IMR-90 (cell line): ENCODE data around the gene HSPB6. TPM values are rescaled to one million over a fixed set of nuclear protein-coding genes. Genes with fewer than 3 reads are reported as not detected.
A peak's percentile ranks its signal among the peaks of the same experiment; 100 is the strongest.

ENCODE experiments used
- ATAC-seq: fragments of 200-7000 bp; cut with Tn5 transposase; 2 replicates; pipeline ENCODE4 v1.9.1; 2020; ENCODE audit warnings: low read depth, mild to moderate bottlenecking, moderate library complexity
- BruUV-seq: library from RNA; stranded (reverse); fragments of 400-500 nt; replicated peaks from 2 replicates; lab custom pipeline; 2021; lab: Mats Ljungman, UMichigan
- CTCF ChIA-PET: fragments of 300-600 bp; formaldehyde crosslinking; extraction: SDS; loops from one replicate; lab custom pipeline; 2021; ENCODE audit warnings: antibody characterized with exemption; lab: Yijun Ruan, JAX
- POLR2A ChIA-PET: fragments of 300-600 bp; sonication (Branson Sonifier 250); formaldehyde crosslinking; loops from one replicate; lab custom pipeline; 2022; ENCODE audit warnings: antibody characterized with exemption; ENCODE audit not compliant: unreplicated experiment; lab: Charles Lee
- DNase-seq: peaks from one replicate; pipeline ENCODE4 v3.0.0; 2013
- H2AFZ ChIP-seq: replicated peaks from 2 replicates; pipeline ENCODE3; 2013; ENCODE audit warnings: low read length, mild to moderate bottlenecking; ENCODE audit not compliant: poor library complexity
- H2AK5ac ChIP-seq: 2 replicates; pipeline ENCODE4 v1.6.1; 2013; ENCODE audit warnings: low read depth, low read length, inconsistent platforms
- H2AK9ac ChIP-seq: replicated peaks from 2 replicates; pipeline ENCODE3; 2013; ENCODE audit warnings: mild to moderate bottlenecking, low read depth, low read length, moderate library complexity; ENCODE audit not compliant: poor library complexity
- H2BK120ac ChIP-seq: 2 replicates; pipeline ENCODE4 v1.6.1; 2013; ENCODE audit warnings: low read depth, low read length, inconsistent platforms
- H2BK15ac ChIP-seq: 3 replicates; pipeline ENCODE4 v1.6.1; 2013; ENCODE audit warnings: low read depth, low read length, inconsistent platforms
- H2BK20ac ChIP-seq: 2 replicates; pipeline ENCODE4 v1.6.1; 2013; ENCODE audit warnings: low read depth, mild to moderate bottlenecking, inconsistent platforms, low read length, moderate library complexity
- H2BK5ac ChIP-seq: 2 replicates; pipeline ENCODE4 v1.6.1; 2013; ENCODE audit warnings: mild to moderate bottlenecking, low read depth, low read length, inconsistent platforms; ENCODE audit not compliant: poor library complexity, severe bottlenecking
- H3K14ac ChIP-seq: replicated peaks from 2 replicates; pipeline ENCODE4 v1.6.1; 2013; ENCODE audit warnings: low read depth, low read length, inconsistent platforms
- H3K18ac ChIP-seq: 2 replicates; pipeline ENCODE4 v1.6.1; 2013; ENCODE audit warnings: low read depth, low read length, control low read depth
- H3K23ac ChIP-seq: 2 replicates; pipeline ENCODE4 v1.6.1; 2013; ENCODE audit warnings: low read depth, low read length, inconsistent platforms
- H3K27ac ChIP-seq: 2 replicates; pipeline ENCODE4 v1.5.1; 2013; ENCODE audit warnings: mild to moderate bottlenecking, control low read depth, low read length; ENCODE audit not compliant: insufficient read depth
- H3K27me3 ChIP-seq: 2 replicates; pipeline ENCODE4 v1.6.1; 2013; ENCODE audit warnings: low read length; ENCODE audit not compliant: control insufficient read depth, insufficient read depth
- H3K36me3 ChIP-seq: 2 replicates; pipeline ENCODE4 v1.6.1; 2013; ENCODE audit warnings: low read length, mixed read lengths; ENCODE audit not compliant: control insufficient read depth, insufficient read depth
- H3K4ac ChIP-seq: 2 replicates; pipeline ENCODE4 v1.6.1; 2013; ENCODE audit warnings: low read depth, low read length, inconsistent platforms
- H3K4me1 ChIP-seq: 2 replicates; pipeline ENCODE4 v1.6.1; 2013; ENCODE audit warnings: low read length, mixed read lengths; ENCODE audit not compliant: control insufficient read depth, insufficient read depth
- H3K4me2 ChIP-seq: 2 replicates; pipeline ENCODE4 v1.6.1; 2013; ENCODE audit warnings: low read depth, mild to moderate bottlenecking, control low read depth, low read length, moderate library complexity
- H3K4me3 ChIP-seq: 2 replicates; pipeline ENCODE4 v1.5.1; 2013; ENCODE audit warnings: low read depth, mild to moderate bottlenecking, control low read depth, low read length, moderate library complexity; ENCODE audit not compliant: insufficient read depth
- H3K56ac ChIP-seq: 2 replicates; pipeline ENCODE4 v1.6.1; 2013; ENCODE audit warnings: low read length, inconsistent platforms; ENCODE audit not compliant: insufficient read depth; ENCODE audit errors: extremely low read depth
- H3K79me1 ChIP-seq, 2 experiments: 2 replicates each; pipeline ENCODE4 v1.6.1; 2013; ENCODE audit warnings: low read length in 2 of 2, inconsistent platforms in 1 of 2, low read depth in 1 of 2
- H3K9ac ChIP-seq: 2 replicates; pipeline ENCODE4 v1.6.1; 2013; ENCODE audit warnings: low read depth, low read length, control low read depth
- H3K9me1 ChIP-seq: 2 replicates; pipeline ENCODE4 v1.6.1; 2013; ENCODE audit warnings: low read length, inconsistent platforms; ENCODE audit not compliant: insufficient read depth
- H3K9me3 ChIP-seq: 2 replicates; pipeline ENCODE4 v1.6.1; 2013; ENCODE audit warnings: low read length; ENCODE audit not compliant: control insufficient read depth, insufficient read depth
- H4K20me1 ChIP-seq: 2 replicates; pipeline ENCODE4 v1.6.1; 2013; ENCODE audit warnings: low read length, inconsistent platforms; ENCODE audit not compliant: insufficient read depth
- H4K5ac ChIP-seq: 2 replicates; pipeline ENCODE4 v1.6.1; 2013; ENCODE audit warnings: mild to moderate bottlenecking, low read depth, low read length, control low read depth
- H4K8ac ChIP-seq, 2 experiments: 2 replicates each; pipeline ENCODE4 v1.6.1; 2013; ENCODE audit warnings: low read depth in 2 of 2, low read length in 2 of 2, control low read depth in 1 of 2, inconsistent platforms in 1 of 2
- H4K91ac ChIP-seq: 2 replicates; pipeline ENCODE4 v1.6.1; 2013; ENCODE audit warnings: low read depth, low read length, inconsistent platforms; ENCODE audit not compliant: insufficient read depth
- BHLHE40 ChIP-seq: fragments of 150-350 bp; IDR thresholded peaks from 2 replicates; pipeline ENCODE4 v1.6.1; 2016; ENCODE audit warnings: mild to moderate bottlenecking, low read depth, low read length
- CEBPB ChIP-seq: IDR thresholded peaks from 2 replicates; pipeline ENCODE4 v1.6.1; 2012; ENCODE audit warnings: low read depth, low read length, improper control_type of control experiment
- CTCF ChIP-seq: conservative IDR thresholded peaks from 2 replicates; pipeline ENCODE4 v1.5.1; 2012; ENCODE audit warnings: mild to moderate bottlenecking, low read depth, low read length, improper control_type of control experiment
- MAZ ChIP-seq: IDR thresholded peaks from 2 replicates; pipeline ENCODE4 v1.6.1; 2012; ENCODE audit warnings: low read depth, mild to moderate bottlenecking, low read length, improper control_type of control experiment, moderate library complexity, borderline replicate concordance
- MXI1 ChIP-seq: IDR thresholded peaks from 2 replicates; pipeline ENCODE4 v1.6.1; 2012; ENCODE audit warnings: low read depth, mild to moderate bottlenecking, low read length, moderate library complexity, borderline replicate concordance
- NFE2L2 ChIP-seq: fragments of 150-350 bp; IDR thresholded peaks from 2 replicates; pipeline ENCODE4 v1.6.1; 2016; ENCODE audit warnings: low read depth, mild to moderate bottlenecking, low read length
- RAD21 ChIP-seq: IDR thresholded peaks from 2 replicates; pipeline ENCODE4 v1.6.1; 2012; ENCODE audit warnings: low read length, improper control_type of control experiment
- RFX5 ChIP-seq: IDR thresholded peaks from 2 replicates; pipeline ENCODE4 v1.8.0; 2012; ENCODE audit warnings: low read depth, mild to moderate bottlenecking, low read length, moderate library complexity
- USF2 ChIP-seq: fragments of 150-350 bp; IDR thresholded peaks from 2 replicates; pipeline ENCODE4 v1.6.1; 2017; ENCODE audit warnings: mild to moderate bottlenecking, antibody characterized with exemption, low read length, low read depth
- WGBS, 2 experiments: methylation state at CpG; one replicate each; pipeline versions ENCODE4 v1.1.5 to v1.1.7; 2013; ENCODE audit warnings: missing lambda C conversion rate in 2 of 2; ENCODE audit not compliant: insufficient read length in 1 of 2; ENCODE audit errors: extremely low coverage in 2 of 2; 5-methylcytosine and 5-hydroxymethylcytosine counted together
- dilution Hi-C: fragments of 300-500 bp; cut with HindIII; formaldehyde crosslinking; loops from one replicate; pipeline ENCODE4 v1.14.3; 2018; ENCODE audit warnings: low sequenced_read_pairs; ENCODE audit not compliant: unreplicated experiment
- in situ Hi-C: fragments of 300-500 bp; cut with MboI; formaldehyde crosslinking; loops from 3 replicates; pipeline ENCODE4 v1.14.3; 2019; ENCODE audit warnings: low sequenced_read_pairs, inconsistent platforms, mixed read lengths
- intact Hi-C: fragments of 100-400 bp; cut with micrococcal nuclease; formaldehyde crosslinking; loops from 2 replicates; pipeline ENCODE4 v1.10.0; 2022
- polyA plus RNA-seq, 3 experiments: library from polyadenylated mRNA; depleted of rRNA; stranded (reverse); fragments of >200 nt; gene quantifications; 2 replicates each; pipeline ENCODE4 v1.2.3, GENCODE V29; 2012; ENCODE audit warnings: low replicate concordance in 1 of 3
- total RNA-seq: library from RNA; depleted of rRNA; stranded (reverse); fragments of >200 nt; gene quantifications from 2 replicates; pipeline ENCODE4 v1.2.3, GENCODE V29; 2012

HSPB6 gene
- total and polyA plus RNA-seq, 2 of the 4 experiments (the other 2 are of a cell fraction): 5.7 to 206 TPM

GRCh38 chr19:35745328-35746086 is 11.3 kb downstream of the HSPB6 start, which contains the start of the genes PSENEN and U2AF1L4:
Gene PSENEN, plus strand, starts transcription at chr19:35745651. Its CDS starts 280 bp downstream, at chr19:35745931.
Gene U2AF1L4, minus strand, starts transcription at chr19:35745418. Its CDS starts 27 bp downstream, at chr19:35745391.
- Histone ChIP-seq H3K14ac (peak within 1 kb of the TSS; percentile 88), H2BK15ac (no peak within 1 kb of the TSS; the same call in 2 of the 3 replicates), H2AK5ac (peak within 1 kb of the TSS; percentile 78), H4K91ac (peak within 1 kb of the TSS; percentile 89), H2AK9ac (peak within 1 kb of the TSS; percentile 98), H2BK120ac (no peak within 1 kb of the TSS), H3K4me2 (peak within 1 kb of the TSS; percentile 81), H3K27me3 (no peaks in the 10 kb centered on the region), H4K8ac (peak within 1 kb of the TSS; percentile 31 to 87; a peak in 3 of 4 replicates), H2BK5ac (peak within 1 kb of the TSS; percentile 72), H3K56ac (peak within 1 kb of the TSS; percentile 81; the same call in 1 of the 2 replicates), H3K18ac (no peak within 1 kb of the TSS; the same call in 1 of the 2 replicates), H3K4me1 (peaks cover 4% of the 10 kb centered on the region; the same call in 1 of the 2 replicates), H3K79me1 (peaks cover 5 to 50% of the 10 kb centered on the region in 2 experiments; a peak in 3 of 4 replicates), H3K36me3 (no peaks in the 10 kb centered on the region), H3K27ac (peak within 1 kb of the TSS; percentile 69), H3K9me3 (no peaks in the 10 kb centered on the region), H2BK20ac (no peak within 1 kb of the TSS), H3K9me1 (peaks cover 7% of the 10 kb centered on the region; the same call in 1 of the 2 replicates), H4K20me1 (no peaks in the 10 kb centered on the region), H2AFZ (peak within 1 kb of the TSS; percentile 97), H3K23ac (peak within 1 kb of the TSS; percentile 53), H3K9ac (peak within 1 kb of the TSS; percentile 85), H4K5ac (peak within 1 kb of the TSS; percentile 14), H3K4ac (peak within 1 kb of the TSS; percentile 82), H3K4me3 (peak within 1 kb of the TSS; percentile 56)
- TF ChIP-seq RAD21: no peak
- no peak for TF ChIP-seq USF2
- no peak for TF ChIP-seq RFX5
- TF ChIP-seq NFE2L2: no peak
- TF ChIP-seq MAZ: peak; percentile 91
- peak; percentile 71 for TF ChIP-seq CEBPB
- TF ChIP-seq BHLHE40: no peak
- TF ChIP-seq MXI1: peak; percentile 77
- TF ChIP-seq CTCF: 0 out of 2 replicates have a peak, but pooled peaks have one; percentile 11
- CTCF ChIA-PET: interaction anchor here (1.0 to 1.4 kb wide), 2 partner anchors 74 to 186 kb away, joined by 3 to 4 read pairs; no protein-coding TSS in a partner anchor
- dilution Hi-C loops: no loop called here
- POLR2A ChIA-PET: interaction anchor here (0.6 kb wide), 1 partner anchor 42 kb away, joined by 11 read pairs; no protein-coding TSS in a partner anchor
- TSS peak; percentile 74 for BruUV-seq
- ATAC-seq (peak; percentile 71), DNase-seq (peak; percentile 100)
- intact Hi-C loops: loop anchor here (2.0 kb wide), 2 partner anchors 29 to 75 kb away; no protein-coding TSS in a partner anchor
- 0% methylated on average over 17 of the region's 40 CpGs; no CpG with 5 or more reads in 1 of the 2 experiments for WGBS, 2 experiments
- in situ Hi-C loops: no loop called here
